HG02678 (cell line): ENCODE data around the gene DNAJC11.
"Not testable (repeated sequence)": the region's sequence is repeated elsewhere in the genome, so short reads cannot be mapped to it uniquely, and the experiment has no call there.

Experiments
- ATAC-seq: cut with Tn5 transposase; IDR thresholded peaks from one replicate; pipeline ENCODE4 v1.9.1; 2021; ENCODE audit warnings: mild to moderate bottlenecking, moderate library complexity; ENCODE audit not compliant: unreplicated experiment

The DNAJC11 gene

GRCh38 chr1:6699915-6700314, 1.7 kb downstream of the DNAJC11 start:
- ATAC-seq, result not testable (repeated sequence)

GRCh38 chr1:6695868-6696267, 5.7 kb downstream of the DNAJC11 start:
- no peak for ATAC-seq

DNA sequence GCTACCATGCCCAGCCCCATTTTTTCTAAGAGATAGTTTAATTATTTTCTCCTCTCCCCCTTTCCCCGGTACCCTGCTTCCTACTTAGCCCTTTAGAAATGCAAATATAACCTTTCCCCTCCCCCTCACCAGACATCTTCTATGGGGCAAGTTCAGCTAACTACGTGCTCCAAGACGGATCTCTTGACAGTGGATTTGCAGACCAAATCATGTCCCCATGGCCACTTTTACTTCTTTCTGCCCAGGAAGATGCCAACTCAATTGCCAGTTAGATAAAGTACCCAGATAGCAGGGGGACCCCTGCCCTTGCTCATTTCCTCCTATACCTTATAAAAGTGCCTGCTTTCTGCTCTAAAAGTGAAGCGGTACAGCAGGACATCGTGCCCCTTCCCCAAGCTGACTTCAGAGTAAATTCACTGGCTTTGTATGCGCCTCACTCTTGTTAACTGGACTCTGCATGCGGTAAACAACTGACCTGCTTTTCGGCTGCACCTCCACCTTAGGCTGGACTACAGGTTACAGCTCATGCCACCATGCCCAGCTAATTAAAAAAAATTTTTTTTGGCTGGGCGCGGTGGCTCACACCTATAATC, 7.4 kb downstream of the DNAJC11 start:
- ATAC-seq, result no peak

- ATAC-seq, result no peak
These were observed 8.7 kb downstream of the DNAJC11 start for GRCh38 chr1:6692956-6693355.

- no peak for ATAC-seq
These were observed 10.1 kb downstream of the DNAJC11 start for GRCh38 chr1:6691507-6691906.

DNA sequence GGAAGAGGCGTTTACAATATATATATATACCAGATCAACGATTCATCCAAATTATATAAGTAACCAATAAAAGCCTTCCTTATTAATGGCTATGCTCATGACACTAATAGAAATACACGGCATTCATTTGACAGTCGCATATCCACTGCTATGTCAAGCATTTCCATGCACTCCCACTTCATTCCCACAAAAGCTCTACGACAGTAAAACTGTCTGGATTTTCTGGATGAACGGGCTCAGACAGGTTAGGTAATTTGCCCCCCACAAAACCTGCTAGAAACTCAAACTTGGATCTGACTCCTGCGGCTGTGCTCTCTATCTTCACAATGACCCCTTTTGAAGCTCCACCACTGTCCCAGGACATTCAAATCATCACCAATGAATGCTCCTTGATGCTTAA, 11.4 kb downstream of the DNAJC11 start:
- ATAC-seq, result no peak

- no peak for ATAC-seq
These were observed 12.9 kb downstream of the DNAJC11 start for GRCh38 chr1:6688757-6689156.

DNA sequence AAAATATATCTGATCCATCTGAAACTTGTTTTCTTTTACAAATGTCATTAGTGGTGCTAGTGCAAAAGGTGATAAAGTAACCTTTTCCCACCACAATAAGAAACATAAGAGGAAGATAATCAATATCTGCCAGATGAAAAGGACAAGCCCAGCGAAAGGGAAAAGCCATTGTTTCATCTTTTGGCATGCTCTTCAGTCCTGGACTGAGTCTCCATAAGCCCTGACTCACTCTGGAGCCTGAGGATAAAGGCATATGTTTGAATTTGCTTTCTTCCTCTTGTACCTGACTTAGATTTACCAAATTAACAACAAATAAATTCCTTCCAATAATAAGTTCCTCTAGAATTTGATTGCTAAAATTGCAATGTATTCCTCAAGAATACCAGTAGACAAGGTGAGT, 13.6 kb downstream of the DNAJC11 start:
- ATAC-seq, result no peak

- no peak for ATAC-seq
These were observed 15.3 kb downstream of the DNAJC11 start for GRCh38 chr1:6686294-6686693.

- ATAC-seq, result no peak
These were observed 16.2 kb downstream of the DNAJC11 start for GRCh38 chr1:6685381-6685780.

- no peak for ATAC-seq
These were observed 18.2 kb downstream of the DNAJC11 start for GRCh38 chr1:6683434-6683833.

- no peak for ATAC-seq
These were observed 25.7 kb downstream of the DNAJC11 start for GRCh38 chr1:6675941-6676340.

GRCh38 chr1:6674771-6675170, 26.8 kb downstream of the DNAJC11 start:
- ATAC-seq, result no peak

DNA sequence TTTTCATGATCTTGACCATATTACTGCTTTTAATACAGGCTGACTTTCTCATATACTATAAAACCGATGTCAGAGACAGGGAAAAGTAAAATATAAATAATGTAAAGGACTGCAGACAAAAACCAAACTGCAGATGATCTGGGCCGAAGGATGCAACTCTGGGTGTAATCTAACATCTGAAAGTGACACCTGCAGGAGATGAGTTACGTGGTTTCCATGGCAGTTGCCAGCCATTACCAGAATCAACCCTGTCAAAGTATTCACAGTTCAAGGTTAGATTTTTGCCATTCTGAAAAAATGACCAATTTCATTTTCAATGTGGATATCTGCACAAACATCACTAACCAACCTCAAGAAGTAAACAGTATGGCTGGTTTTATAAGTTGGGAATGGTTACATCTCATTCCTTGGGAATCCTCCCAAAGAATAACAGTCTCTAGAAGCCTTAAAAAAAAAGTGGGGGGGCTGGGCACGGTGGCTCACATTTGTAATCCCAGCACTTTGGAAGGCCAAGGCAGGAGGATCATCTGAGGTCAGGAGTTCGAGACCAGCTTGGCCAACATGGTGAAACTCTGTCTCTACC, 27.7 kb downstream of the DNAJC11 start:
- ATAC-seq, result no peak

GRCh38 chr1:6672558-6672957, 29.1 kb downstream of the DNAJC11 start:
- no peak for ATAC-seq

DNA sequence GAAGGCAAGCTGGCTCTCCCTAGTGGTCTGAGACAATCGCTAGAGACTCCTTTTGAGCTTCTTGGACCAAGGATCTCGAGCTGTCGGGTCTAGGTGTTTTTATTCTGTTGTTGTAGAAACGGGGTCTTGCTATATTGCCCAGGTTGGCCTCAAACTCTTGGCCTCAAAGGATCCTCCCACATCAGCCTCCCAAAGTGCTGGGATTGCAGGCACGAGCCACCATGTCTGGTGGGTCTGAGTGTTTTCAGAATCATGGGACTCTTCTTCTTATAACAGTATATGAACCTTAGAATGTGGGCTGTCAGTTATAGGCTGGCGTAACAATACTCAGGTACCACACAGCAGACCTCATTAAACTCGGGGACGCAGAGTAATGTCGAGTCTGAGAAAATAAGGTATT, 33.1 kb downstream of the DNAJC11 start:
- ATAC-seq, result no peak

DNA sequence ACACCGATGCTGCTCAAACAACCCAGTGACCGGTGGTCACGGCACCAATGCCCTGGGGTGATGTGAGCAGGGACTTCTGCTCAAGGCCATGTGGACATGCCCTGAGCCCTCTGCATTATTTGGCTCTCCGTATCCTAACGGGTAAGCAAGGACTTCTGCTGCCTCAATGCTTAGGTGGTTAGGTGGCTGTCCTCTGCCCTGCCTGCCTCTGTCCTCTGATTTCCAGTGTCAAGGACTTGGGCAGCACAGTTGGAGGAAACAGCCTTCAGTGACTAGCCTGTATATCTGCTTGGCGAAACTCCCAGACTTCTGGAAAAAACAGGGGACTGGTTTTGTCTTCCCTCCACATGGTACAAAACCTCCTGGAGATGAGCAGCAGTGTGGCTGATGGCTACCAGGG, 34.5 kb downstream of the DNAJC11 start:
- no peak for ATAC-seq

GRCh38 chr1:6666696-6667095, 34.9 kb downstream of the DNAJC11 start:
- no peak for ATAC-seq

GRCh38 chr1:6662468-6662867, 39.1 kb downstream of the DNAJC11 start:
- ATAC-seq, result not testable (repeated sequence)

GRCh38 chr1:6660415-6661049, 41.1 kb downstream of the DNAJC11 start:
- no peak for ATAC-seq

DNA sequence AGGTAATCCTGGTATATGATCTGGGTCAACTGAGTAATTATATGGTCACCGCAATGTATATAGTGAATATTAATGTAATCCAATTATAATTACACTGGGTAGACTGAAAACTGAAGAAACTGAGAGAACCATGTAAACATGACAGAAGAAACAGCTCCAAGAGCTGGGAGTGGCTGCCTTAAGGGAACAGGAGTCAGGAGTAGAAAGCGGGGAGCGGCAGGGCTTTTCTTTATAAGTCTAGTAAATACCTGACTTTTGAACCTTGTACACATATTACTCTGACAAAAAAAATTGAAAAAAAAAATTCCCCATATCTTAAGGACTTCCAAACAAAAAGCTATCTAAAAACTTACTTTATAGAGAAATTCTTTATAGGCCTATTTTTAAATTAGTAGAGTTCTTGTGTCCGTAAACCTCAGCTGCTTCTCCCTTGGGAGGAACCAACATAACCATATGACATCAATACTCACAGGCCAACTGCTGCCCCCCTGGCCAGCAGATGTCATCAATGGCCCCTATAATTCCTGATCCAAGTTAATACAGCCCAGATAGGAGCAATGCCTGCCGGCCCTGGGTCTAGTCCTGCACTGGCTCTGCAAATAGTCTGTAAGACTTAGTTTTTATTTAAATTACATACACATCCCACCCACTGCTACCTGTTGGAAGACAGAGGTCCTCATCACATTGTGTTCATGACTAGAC, 43.1 kb downstream of the DNAJC11 start:
- no peak for ATAC-seq

DNA sequence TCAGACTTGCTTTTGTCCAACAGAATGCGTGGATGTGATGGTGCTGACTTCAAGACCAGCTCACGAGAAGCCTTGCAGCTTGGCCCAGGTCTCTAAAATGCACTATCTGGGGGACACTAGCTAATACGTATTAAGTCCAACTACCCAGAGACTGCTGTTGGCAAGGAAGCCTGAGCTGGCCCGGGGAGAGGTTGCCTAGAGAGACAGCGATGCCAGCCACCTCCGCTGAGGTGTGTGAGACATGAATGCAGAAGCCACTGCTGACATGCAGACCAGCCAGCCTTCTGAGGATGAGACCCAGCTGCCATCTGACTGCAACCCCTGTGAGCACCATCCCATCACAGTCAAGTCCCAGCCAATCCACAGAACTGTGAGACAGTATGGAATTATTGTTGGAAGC, 44.5 kb downstream of the DNAJC11 start:
- ATAC-seq, result no peak
